Stimulated activated CD4-positive, alpha-beta T cell treated with anti-CD3 and anti-CD28 coated beads, Interleukin-2, amount 100 ng/mL, for 24 hours (primary cell): ENCODE data around the gene BLVRA.
"Not testable (repeated sequence)": the region's sequence is repeated elsewhere in the genome, so short reads cannot be mapped to it uniquely, and the experiment has no call there.

Experiments
- DNase-seq, 2 donors: peaks; one replicate each; pipeline ENCODE4 v3.0.0-alpha.2; 2020

The BLVRA gene

DNA sequence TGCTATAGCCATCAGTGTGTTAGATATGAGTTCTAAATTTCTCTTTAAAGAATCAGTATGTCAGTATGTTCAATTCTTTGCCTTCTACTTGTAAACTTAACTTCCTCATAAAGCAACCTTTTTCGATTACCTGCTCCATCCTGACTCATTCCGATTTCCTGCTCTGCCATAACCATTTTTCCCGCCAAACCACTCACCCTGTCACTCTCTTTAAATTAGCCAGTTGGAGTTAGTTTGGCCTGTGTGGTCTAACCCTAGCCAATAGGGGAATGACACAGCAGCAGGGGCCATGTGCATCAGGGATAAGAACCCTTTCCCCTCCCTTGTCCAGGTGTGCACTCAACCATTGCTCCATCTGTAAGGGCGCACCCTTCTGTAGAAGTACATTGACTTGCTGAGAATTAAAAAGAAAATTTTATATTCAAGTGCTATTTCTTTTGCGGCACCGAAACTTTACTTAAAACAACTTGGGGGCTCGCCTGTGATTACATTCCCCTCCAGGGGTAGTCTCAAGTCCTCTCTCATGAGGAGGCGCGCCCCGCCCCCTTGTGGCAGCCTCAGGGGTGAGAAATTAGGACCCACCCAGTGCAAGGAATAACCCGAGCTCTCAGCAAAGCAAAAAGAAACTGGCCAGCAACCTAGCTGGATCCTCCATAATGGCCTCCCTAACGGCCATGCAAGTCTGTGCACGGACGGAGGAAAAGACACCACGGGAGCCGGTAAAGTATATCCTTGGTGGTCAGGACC is 51.9 kb downstream of the BLVRA start:
- peak; percentile 46 to 64 for DNase-seq

DNA sequence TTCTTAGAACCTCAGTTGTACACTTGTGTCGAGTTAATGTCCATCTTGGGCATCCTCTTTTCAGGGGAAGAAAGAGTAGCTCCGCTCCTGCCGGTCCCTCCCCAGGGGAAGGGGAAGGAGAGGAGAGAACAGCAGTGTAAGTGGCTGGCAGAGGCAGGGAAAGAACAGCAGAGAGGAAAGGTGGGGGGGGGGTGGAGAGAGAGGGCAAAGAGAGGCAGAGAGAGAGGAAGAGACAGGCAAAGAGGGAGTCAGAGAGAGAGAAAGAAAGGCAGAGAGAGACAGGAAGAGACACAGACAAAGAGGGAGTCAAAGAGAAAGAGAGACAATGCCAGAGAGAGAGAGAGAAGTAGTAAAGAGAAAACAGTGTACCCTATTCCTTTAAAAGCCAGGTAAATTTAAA is 56.9 kb downstream of the BLVRA start:
- DNase-seq = no peak

- not testable (repeated sequence) for DNase-seq
These were observed 57.7 kb downstream of the BLVRA start for GRCh38 chr7:43816046-43816797.

DNA sequence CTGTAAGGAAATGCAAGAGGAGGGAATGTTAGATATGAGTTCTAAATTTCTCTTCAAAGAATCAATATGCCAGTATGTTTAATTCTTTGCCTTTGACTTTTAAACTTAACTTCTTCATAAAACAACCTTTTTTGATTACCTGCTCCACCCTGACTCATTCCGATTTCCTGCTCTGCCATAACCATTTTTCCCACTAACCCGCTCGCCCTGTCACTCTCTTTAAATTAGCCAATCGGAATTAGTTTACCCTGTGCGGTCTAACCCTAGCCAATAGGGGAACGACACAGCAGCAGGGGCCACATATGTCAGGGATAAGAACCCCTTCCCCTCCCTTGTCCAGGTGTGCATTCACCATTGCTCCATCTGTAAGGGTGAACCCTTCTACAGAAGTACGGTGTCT is 64.9 kb downstream of the BLVRA start:
- DNase-seq = not testable (repeated sequence)

GRCh38 chr7:43823941-43824340 is 65.5 kb downstream of the BLVRA start:
- DNase-seq = no peak

DNA sequence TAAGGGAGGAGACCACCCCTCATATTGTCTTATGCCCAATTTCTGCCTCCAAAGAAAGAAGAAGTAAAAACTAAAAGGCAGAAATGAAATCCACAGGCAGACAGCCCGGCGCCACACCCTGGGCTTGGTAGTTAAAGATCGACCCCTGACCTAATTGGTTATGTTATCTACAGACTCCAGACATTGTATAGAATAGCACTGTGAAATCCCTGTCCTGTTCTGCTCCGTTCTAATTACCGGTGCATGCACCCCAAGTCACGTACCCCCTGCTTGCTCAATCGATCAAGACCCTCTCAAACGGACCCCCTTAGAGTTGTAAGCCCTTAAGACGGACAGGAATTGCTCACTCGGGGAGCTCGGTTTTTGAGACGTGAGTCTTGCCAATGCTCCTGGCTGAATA is 66.0 kb downstream of the BLVRA start:
- DNase-seq = not testable (repeated sequence)

DNA sequence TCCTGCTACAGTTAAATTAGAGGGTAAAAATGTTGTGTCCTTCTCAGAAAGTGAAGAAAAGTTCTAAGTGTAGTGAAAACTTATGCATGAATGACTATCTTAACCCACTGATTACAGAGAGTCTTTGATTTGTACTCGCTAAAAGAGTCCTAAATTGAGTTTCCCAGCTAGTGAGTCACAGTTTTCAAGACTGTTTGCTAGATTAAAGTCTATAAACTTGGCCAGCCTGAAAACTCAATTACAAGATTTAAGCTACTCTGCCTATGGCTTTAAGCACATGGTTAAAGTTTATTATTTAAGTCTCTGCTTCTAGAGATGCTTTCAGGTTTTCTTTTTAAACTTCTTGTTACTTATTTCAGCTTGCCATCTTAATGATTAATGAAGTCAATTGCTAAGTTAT is 66.5 kb downstream of the BLVRA start:
- no peak for DNase-seq

DNA sequence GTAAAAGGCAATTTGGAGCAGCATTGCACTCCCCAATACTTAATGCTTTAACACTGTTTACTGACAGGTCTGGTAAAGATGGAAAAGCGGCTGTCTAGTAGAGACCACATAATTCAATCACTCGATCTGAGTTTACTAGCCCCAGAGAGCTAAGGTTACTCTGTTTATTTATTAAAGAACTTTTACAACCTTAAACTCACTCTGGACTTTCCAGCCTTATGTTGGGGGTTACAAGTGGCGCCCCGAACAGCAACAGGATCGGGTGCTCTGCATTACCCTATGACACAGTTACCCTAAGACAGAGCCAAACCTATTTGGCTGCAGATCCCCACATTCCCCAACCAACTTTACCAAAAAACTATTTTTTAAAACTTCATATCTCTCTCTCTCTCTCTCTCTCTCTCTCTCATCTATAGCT is 66.9 kb downstream of the BLVRA start:
- DNase-seq = no peak

- DNase-seq = not testable (repeated sequence)
These were observed 72.4 kb downstream of the BLVRA start for GRCh38 chr7:43830917-43831316.

GRCh38 chr7:43834463-43835251 is 76.2 kb downstream of the BLVRA start:
- DNase-seq = peak; percentile 23 to 42

DNA sequence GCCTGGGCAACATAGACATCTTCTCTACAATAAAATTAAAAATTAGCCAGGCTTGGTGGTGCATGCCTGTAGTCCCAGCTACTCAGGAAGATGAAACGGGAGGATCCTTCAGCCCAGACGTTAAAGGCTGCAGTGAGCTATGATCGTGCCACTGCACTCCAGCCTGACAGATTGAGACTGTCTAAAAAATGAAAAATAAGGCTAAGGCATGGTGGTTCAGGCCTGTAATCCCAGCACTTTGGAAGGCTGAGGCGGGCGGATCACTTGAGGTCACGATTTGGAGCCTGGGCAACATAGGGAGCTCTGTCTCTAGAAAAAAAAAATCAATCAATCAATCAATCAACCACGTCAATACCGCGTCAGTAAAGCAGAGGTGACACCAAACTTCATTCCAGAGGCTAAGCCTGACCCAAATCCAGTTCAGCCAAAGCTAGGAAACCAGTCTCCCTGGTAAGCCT is 79.8 kb downstream of the BLVRA start:
- no peak for DNase-seq

DNA sequence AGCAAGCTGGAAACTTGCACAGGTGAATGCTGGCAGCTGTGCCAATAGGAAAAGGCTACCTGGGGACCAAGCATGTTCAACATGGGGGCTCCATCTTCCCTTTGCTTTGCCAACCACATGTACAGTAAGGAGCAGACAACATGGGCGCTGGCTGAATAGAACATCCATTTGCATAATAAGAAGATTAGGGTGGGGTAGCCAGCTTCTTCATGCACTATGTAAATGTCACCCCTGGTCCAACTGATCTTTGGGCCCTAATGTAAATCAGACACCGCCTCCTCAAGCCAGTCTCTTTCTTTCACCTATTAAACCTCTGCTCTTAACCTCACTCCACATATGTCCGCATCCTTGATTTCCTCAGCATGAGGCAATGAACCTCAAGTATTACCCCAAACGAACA is 84.8 kb downstream of the BLVRA start:
- DNase-seq = no peak

GRCh38 chr7:43844257-43844656 is 85.8 kb downstream of the BLVRA start:
- DNase-seq = no peak

DNA sequence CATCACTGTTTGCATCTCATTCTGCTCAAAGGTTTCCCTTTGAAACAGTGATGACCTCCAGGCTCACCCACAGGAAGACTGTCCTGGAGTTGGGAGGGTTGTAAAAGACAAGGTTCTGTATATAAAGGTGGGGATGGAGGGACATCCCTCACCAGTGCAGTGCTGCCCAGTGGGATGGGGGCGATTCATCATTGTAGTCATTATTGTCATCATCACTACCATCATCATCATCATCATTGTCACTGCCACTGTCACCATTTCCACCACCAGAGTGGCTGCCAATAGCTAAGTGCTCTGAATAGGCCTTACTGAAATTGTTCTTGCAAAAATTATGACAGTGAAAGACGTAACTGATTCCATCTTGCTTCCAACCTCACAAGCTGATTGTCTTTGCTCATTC is 86.2 kb downstream of the BLVRA start:
- DNase-seq = no peak

- no peak for DNase-seq
These were observed 89.0 kb downstream of the BLVRA start for GRCh38 chr7:43847496-43847895.

DNA sequence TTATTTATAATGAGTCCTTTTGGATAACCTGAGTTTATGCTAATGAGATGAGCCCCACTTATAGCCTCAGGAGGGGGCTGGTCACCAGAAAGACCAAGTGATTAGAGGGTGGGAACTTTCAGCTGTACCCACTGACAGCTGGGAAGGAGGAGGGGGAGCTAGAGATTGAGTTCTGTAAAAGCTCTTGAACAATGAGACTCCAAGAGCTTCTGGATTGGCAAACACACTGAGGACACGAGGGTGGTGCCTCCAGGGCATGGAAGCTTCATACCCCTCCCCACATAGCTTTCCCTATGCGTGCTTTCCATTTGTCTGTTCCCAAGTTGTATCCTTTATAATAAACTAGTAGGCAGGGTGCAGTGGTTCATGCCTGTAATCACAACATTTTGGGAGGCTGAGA is 90.6 kb downstream of the BLVRA start:
- DNase-seq = no peak

GRCh38 chr7:43850348-43851116 is 92.1 kb downstream of the BLVRA start:
- no peak for DNase-seq

DNA sequence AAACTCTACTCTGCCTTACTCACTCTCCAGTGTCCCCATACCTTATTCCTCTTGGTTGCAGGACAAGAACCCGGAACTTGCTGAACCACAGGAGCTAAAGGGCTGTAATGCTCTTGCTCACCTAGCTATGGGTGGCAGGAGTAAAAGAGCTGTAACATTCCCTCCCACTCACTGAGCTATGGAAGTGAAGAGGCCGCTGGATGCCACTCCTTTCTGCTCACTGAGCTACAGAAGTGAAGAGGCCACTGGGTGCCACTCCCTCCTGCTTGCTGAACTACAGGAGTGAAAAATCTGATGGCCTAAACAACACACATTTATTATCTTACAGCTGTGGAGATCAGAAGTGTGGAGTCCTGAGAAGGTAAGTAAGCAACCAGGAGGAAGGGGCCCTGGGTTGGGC is 93.3 kb downstream of the BLVRA start:
- no peak for DNase-seq

DNA sequence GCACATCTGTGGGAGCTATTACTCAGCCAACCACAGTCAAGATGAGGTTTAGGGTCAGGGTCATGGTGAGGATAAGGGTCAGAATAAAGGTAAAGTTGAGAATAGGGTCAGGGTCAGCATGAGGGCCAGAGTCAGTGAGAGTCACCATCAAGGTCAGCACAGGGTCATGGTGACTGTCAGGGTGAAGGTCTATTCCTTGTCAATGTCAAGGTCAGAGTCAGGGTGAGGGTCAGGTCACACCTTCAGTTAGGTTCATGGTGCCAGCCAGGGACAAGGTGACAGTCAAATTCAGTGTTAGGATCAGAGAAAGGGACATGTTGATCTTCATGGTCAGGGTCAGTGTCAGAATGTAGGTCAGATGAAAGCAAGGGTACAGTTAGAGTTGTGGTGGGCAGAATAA is 96.7 kb downstream of the BLVRA start:
- DNase-seq = no peak

GRCh38 chr7:43856316-43856715 is 97.8 kb downstream of the BLVRA start:
- DNase-seq = no peak
